Neural progenitor cell (in vitro differentiated cells): ENCODE measurements around the gene FAM20C. TPM values are rescaled to one million over a fixed set of nuclear protein-coding genes. Genes with fewer than 3 reads are reported as not detected.

Experiments used
- DNase-seq: peaks from one replicate; pipeline ENCODE4 v3.0.0-alpha.2; 2016; ENCODE audit warnings: low spot score
- H2AFZ ChIP-seq: fragments of 200-600 bp; sonication (generic); replicated peaks from 2 replicates; pipeline ENCODE4 v1.6.1; 2016; ENCODE audit warnings: antibody characterized with exemption
- H3F3A ChIP-seq: fragments of 200-600 bp; sonication (generic); 2 replicates; pipeline ENCODE4 v1.6.1; 2016; ENCODE audit warnings: antibody characterized with exemption, low read depth
- H3K27ac ChIP-seq: fragments of 200-600 bp; sonication (generic); 2 replicates; pipeline ENCODE4 v1.5.1; 2016; ENCODE audit warnings: mild to moderate bottlenecking
- H3K27me3 ChIP-seq: fragments of 200-600 bp; sonication (generic); 2 replicates; pipeline ENCODE4 v1.6.1; 2016; ENCODE audit warnings: mild to moderate bottlenecking, moderate library complexity
- H3K36me3 ChIP-seq: fragments of 200-600 bp; sonication (generic); 2 replicates; pipeline ENCODE4 v1.5.1; 2016
- H3K4me1 ChIP-seq: fragments of 200-600 bp; sonication (generic); 2 replicates; pipeline ENCODE4 v1.6.1; 2016; ENCODE audit warnings: mixed run types
- H3K4me2 ChIP-seq: fragments of 200-600 bp; sonication (generic); 2 replicates; pipeline ENCODE4 v1.6.1; 2016
- H3K4me3 ChIP-seq: fragments of 200-600 bp; sonication (generic); 2 replicates; pipeline ENCODE4 v1.5.1; 2016
- H3K79me2 ChIP-seq: fragments of 200-600 bp; sonication (generic); 2 replicates; pipeline ENCODE4 v1.6.1; 2016; ENCODE audit warnings: low read depth
- H3K9ac ChIP-seq: fragments of 200-600 bp; sonication (generic); 2 replicates; pipeline ENCODE4 v1.6.1; 2016
- H3K9me3 ChIP-seq: fragments of 200-600 bp; sonication (generic); 2 replicates; pipeline ENCODE4 v1.5.1; 2016; ENCODE audit warnings: low read depth
- H4K20me1 ChIP-seq: fragments of 200-600 bp; sonication (generic); 2 replicates; pipeline ENCODE4 v1.6.1; 2016; ENCODE audit warnings: low read depth
- H3K27ac Mint-ChIP-seq: 3 replicates; pipeline ENCODE4 v1.8.0; 2021; ENCODE audit warnings: mixed read lengths
- H3K27me3 Mint-ChIP-seq: 2 replicates; pipeline ENCODE4 v1.8.0; 2022; ENCODE audit warnings: low read depth, mild to moderate bottlenecking, inconsistent platforms, moderate library complexity, mixed read lengths; ENCODE audit not compliant: insufficient read depth
- H3K36me3 Mint-ChIP-seq: 3 replicates; pipeline ENCODE4 v1.8.0; 2021; ENCODE audit warnings: mixed read lengths
- H3K4me1 Mint-ChIP-seq: 3 replicates; pipeline ENCODE4 v1.8.0; 2021; ENCODE audit warnings: mixed read lengths
- H3K4me3 Mint-ChIP-seq: 3 replicates; pipeline ENCODE4 v1.8.0; 2021; ENCODE audit warnings: mild to moderate bottlenecking, moderate library complexity, mixed read lengths
- H3K9me3 Mint-ChIP-seq: 3 replicates; pipeline ENCODE4 v1.8.0; 2020; ENCODE audit warnings: mixed read lengths
- EZH2 ChIP-seq: fragments of 200-600 bp; sonication (generic); IDR thresholded peaks from 2 replicates; pipeline ENCODE4 v1.6.1; 2017; ENCODE audit warnings: antibody characterized with exemption, mild to moderate bottlenecking, moderate library complexity
- EZH2phosphoT487 ChIP-seq: fragments of 200-600 bp; sonication (generic); IDR thresholded peaks from 2 replicates; pipeline ENCODE4 v1.6.1; 2017; ENCODE audit warnings: antibody characterized with exemption
- total RNA-seq: library from RNA; depleted of rRNA; stranded (reverse); fragments of >200 nt; gene quantifications from 2 replicates; pipeline ENCODE4 v1.2.3, GENCODE V29; 2015; ENCODE audit warnings: low replicate concordance
- TF ChIP-seq, protein P1 (sequence below): fragments of 200-600 bp; sonication (generic); IDR thresholded peaks from 2 replicates; pipeline ENCODE4 v1.5.1; 2017; ENCODE audit warnings: antibody characterized with exemption, mild to moderate bottlenecking

Gene FAM20C
- total RNA-seq, 1 donor from 2014 or later, result 3.8 TPM

DNA sequence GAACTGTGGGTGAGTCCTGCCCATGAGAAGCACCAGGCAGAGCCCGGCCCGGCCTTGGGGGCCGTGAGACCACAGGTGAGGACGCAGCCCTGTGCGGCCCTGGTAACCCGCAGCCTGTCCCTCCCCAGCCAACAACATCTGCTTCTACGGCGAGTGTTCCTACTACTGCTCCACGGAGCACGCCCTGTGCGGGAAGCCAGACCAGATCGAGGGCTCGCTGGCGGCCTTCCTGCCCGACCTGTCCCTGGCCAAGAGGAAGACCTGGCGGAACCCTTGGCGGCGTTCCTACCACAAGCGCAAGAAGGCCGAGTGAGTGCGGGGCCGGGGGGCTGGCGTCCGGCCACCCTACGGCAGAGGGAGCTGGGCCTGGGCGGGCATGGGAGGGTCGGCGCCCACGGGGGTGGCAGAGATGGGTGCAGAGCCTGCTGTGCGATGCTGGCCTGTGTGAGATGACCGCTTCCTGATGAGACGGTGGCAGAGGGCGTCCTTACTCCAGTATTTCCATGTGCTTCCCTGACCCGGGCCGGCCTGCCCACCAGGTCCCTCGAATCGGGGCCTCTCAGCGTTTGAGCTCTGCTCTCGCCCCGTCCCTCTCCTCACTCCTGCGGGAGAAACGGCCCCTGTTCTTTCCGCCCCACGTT is 63.5 kb downstream of the FAM20C start:
- Mint-ChIP-seq H3K9me3 (peaks cover 5% of the 10 kb centered on the region), H3K36me3 (peaks cover 17% of the 10 kb centered on the region), H3K4me1 (peaks cover 2% of the 10 kb centered on the region), H3K27me3 (peaks cover 3% of the 10 kb centered on the region), H3K4me3 (no peak overlapping the region), H3K27ac (no peak overlapping the region)
- H3K27me3 ChIP-seq, result no peaks in the 10 kb centered on the region
- H3K4me3 ChIP-seq, result no peak overlapping the region
- no peaks in the 10 kb centered on the region for H4K20me1 ChIP-seq
- no peaks in the 10 kb centered on the region for H3K36me3 ChIP-seq
- H3K79me2 ChIP-seq, result no peaks in the 10 kb centered on the region
- H3F3A ChIP-seq, result no peaks in the 10 kb centered on the region
- H3K4me2 ChIP-seq, result no peak overlapping the region
- H3K9me3 ChIP-seq, result no peaks in the 10 kb centered on the region
- no peaks in the 10 kb centered on the region for H3K4me1 ChIP-seq
- TF ChIP-seq, protein P1, sequence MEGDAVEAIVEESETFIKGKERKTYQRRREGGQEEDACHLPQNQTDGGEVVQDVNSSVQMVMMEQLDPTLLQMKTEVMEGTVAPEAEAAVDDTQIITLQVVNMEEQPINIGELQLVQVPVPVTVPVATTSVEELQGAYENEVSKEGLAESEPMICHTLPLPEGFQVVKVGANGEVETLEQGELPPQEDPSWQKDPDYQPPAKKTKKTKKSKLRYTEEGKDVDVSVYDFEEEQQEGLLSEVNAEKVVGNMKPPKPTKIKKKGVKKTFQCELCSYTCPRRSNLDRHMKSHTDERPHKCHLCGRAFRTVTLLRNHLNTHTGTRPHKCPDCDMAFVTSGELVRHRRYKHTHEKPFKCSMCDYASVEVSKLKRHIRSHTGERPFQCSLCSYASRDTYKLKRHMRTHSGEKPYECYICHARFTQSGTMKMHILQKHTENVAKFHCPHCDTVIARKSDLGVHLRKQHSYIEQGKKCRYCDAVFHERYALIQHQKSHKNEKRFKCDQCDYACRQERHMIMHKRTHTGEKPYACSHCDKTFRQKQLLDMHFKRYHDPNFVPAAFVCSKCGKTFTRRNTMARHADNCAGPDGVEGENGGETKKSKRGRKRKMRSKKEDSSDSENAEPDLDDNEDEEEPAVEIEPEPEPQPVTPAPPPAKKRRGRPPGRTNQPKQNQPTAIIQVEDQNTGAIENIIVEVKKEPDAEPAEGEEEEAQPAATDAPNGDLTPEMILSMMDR, result no peak
- TF ChIP-seq EZH2phosphoT487 (no peak), EZH2 (no peak)
- DNase-seq, result no peak
- H2AFZ ChIP-seq, result no peak overlapping the region
- no peak overlapping the region for H3K27ac ChIP-seq
- H3K9ac ChIP-seq, result no peak overlapping the region

DNA sequence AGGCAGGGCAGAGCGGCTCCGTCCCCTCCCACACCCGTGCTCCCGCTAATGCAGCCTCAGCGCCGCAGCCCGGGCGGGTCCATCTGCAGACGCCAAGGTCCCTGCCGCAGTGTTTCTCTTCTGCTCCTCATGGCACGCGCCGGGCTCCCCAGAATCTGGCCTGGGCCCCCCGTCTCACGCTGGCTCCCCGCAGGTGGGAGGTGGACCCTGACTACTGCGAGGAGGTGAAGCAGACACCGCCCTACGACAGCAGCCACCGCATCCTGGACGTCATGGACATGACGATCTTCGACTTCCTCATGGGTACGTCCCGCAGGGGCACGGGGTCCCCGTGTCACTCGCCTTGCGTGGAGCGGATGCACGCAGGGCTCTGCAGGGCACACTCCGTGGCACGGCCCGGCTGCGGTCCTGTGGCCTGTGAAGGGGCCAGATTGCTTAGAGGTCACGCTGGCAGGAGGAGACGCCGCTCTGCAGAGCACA is 64.1 kb downstream of the FAM20C start:
- peaks cover 9% of the 10 kb centered on the region for H3K9me3 Mint-ChIP-seq
- TF ChIP-seq, protein P1, result no peak
- TF ChIP-seq EZH2phosphoT487, result no peak
- TF ChIP-seq EZH2, result no peak
- peaks cover 19% of the 10 kb centered on the region for H3K36me3 Mint-ChIP-seq

DNA sequence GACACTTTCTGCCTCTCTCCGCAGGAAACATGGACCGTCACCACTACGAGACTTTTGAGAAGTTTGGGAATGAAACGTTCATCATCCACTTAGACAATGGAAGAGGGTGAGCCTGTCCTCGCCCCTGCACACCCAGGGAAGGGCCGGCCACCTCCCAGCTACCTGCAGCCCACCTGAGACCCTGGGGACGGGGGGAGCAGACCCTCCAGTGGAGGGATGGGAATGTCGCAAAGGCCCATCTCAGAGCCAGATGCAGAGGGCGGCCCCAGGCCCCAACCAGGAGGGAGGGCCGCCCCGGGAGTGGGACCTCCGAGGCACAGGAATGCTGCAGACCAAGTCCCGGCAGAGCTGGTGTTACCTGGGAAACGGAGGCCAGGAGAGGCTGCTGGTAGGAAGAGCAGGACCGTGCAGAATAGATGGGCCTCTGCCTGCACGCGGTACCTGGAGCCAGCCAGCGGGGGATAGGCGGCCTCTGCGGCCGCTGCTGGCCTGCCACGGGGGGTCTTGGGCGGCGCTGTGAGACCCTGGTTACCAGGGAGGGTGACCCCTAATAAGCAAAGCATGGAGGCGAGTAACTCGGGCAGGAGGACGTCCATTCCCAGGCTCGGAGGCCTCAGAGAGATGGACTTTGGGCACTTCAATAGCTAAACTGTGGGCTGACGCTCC is 64.7 kb downstream of the FAM20C start:
- no peak overlapping the region for H3K4me2 ChIP-seq
- no peak overlapping the region for H3K4me3 Mint-ChIP-seq
- no peak overlapping the region for H3K27ac ChIP-seq
- no peaks in the 10 kb centered on the region for H3K9me3 ChIP-seq
- H3K79me2 ChIP-seq, result no peaks in the 10 kb centered on the region
- H3K36me3 Mint-ChIP-seq, result peaks cover 22% of the 10 kb centered on the region
- no peak for TF ChIP-seq EZH2phosphoT487
- H3K27me3 ChIP-seq, result no peaks in the 10 kb centered on the region
- no peak overlapping the region for H3K9ac ChIP-seq
- no peaks in the 10 kb centered on the region for H3K36me3 ChIP-seq
- H3K27ac Mint-ChIP-seq, result no peak overlapping the region
- H3K4me1 ChIP-seq, result no peaks in the 10 kb centered on the region
- no peak for DNase-seq
- no peak overlapping the region for H2AFZ ChIP-seq
- H3K4me1 Mint-ChIP-seq, result peaks cover 2% of the 10 kb centered on the region
- no peaks in the 10 kb centered on the region for H4K20me1 ChIP-seq
- peaks cover 15% of the 10 kb centered on the region for H3K9me3 Mint-ChIP-seq
- H3K27me3 Mint-ChIP-seq, result peaks cover 6% of the 10 kb centered on the region
- H3F3A ChIP-seq, result peaks cover under 1% of the 10 kb centered on the region
- H3K4me3 ChIP-seq, result no peak overlapping the region

More for the DNA sequence above, 64.1 kb downstream of the FAM20C start:
- Mint-ChIP-seq H3K27me3 (peaks cover 3% of the 10 kb centered on the region), H3K27ac (no peak overlapping the region), H3K4me1 (peaks cover 2% of the 10 kb centered on the region), H3K4me3 (no peak overlapping the region)
- no peak overlapping the region for H3K9ac ChIP-seq
- DNase-seq, result no peak
- H3K27ac ChIP-seq, result no peak overlapping the region
- H3K4me2 ChIP-seq, result no peak overlapping the region
- H2AFZ ChIP-seq, result no peak overlapping the region
- no peaks in the 10 kb centered on the region for H3K79me2 ChIP-seq
- H3F3A ChIP-seq, result no peaks in the 10 kb centered on the region
- no peaks in the 10 kb centered on the region for H3K27me3 ChIP-seq
- H3K36me3 ChIP-seq, result no peaks in the 10 kb centered on the region
- no peaks in the 10 kb centered on the region for H3K4me1 ChIP-seq
- no peaks in the 10 kb centered on the region for H3K9me3 ChIP-seq
- H3K4me3 ChIP-seq, result no peak overlapping the region
- H4K20me1 ChIP-seq, result no peaks in the 10 kb centered on the region

DNA sequence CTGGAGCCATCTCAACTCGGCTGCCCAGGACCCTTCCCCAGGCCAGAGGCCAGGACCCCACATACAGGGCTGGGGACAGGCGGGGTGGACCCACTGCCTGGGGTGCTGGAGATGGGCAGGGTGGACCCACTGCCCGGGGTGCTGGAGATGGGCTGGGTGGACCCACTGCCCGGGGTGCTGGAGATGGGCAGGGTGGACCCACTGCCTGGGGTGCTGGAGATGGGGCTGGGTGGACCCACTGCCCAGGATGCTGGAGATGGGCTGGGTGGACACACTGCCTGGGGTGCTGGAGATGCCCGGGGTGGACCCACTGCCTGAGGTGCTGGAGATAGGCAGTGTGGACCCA is 65.2 kb downstream of the FAM20C start:
- DNase-seq, result no peak
- H3K79me2 ChIP-seq, result no peaks in the 10 kb centered on the region
- no peaks in the 10 kb centered on the region for H3K4me1 ChIP-seq
- TF ChIP-seq EZH2 (no peak), EZH2phosphoT487 (no peak)
- TF ChIP-seq, protein P1, result no peak
- H3K9ac ChIP-seq, result no peak overlapping the region
- H3K9me3 Mint-ChIP-seq, result peaks cover 20% of the 10 kb centered on the region
- H3K27ac ChIP-seq, result no peak overlapping the region
- H3K27me3 Mint-ChIP-seq, result peaks cover 11% of the 10 kb centered on the region
- no peak overlapping the region for H3K4me3 Mint-ChIP-seq
- H3K27ac Mint-ChIP-seq, result no peak overlapping the region
- no peaks in the 10 kb centered on the region for H3K36me3 ChIP-seq
- H3K27me3 ChIP-seq, result no peaks in the 10 kb centered on the region
- H3K4me3 ChIP-seq, result no peak overlapping the region
- H2AFZ ChIP-seq, result no peak overlapping the region
- H3F3A ChIP-seq, result peaks cover 6% of the 10 kb centered on the region
- H3K4me2 ChIP-seq, result no peak overlapping the region
- peaks cover 26% of the 10 kb centered on the region for H3K36me3 Mint-ChIP-seq
- peaks cover 4% of the 10 kb centered on the region for H3K9me3 ChIP-seq
- H4K20me1 ChIP-seq, result no peaks in the 10 kb centered on the region
- H3K4me1 Mint-ChIP-seq, result peaks cover 2% of the 10 kb centered on the region
